Panc1 (cell line): ENCODE measurements around the gene WNT5A. TPM values are rescaled to one million over a fixed set of nuclear protein-coding genes. Genes with fewer than 3 reads are reported as not detected.

Source experiments
- ATAC-seq: fragments of 200-7000 bp; cut with Tn5 transposase; 2 replicates; pipeline ENCODE4 v1.9.1; 2020; ENCODE audit warnings: mild to moderate bottlenecking, moderate library complexity
- BruUV-seq: library from RNA; stranded (reverse); fragments of 400-500 nt; replicated peaks from 2 replicates; lab custom pipeline; 2021; lab: Mats Ljungman, UMichigan
- CTCF ChIA-PET: fragments of 300-600 bp; sonication (Branson Sonifier 250); formaldehyde crosslinking; loops from one replicate; lab custom pipeline; 2022; ENCODE audit warnings: antibody characterized with exemption; lab: Charles Lee
- POLR2A ChIA-PET: fragments of 300-600 bp; sonication (Branson Sonifier 250); formaldehyde crosslinking; loops from one replicate; lab custom pipeline; 2022; ENCODE audit warnings: antibody characterized with exemption; lab: Charles Lee
- DNase-seq: peaks from one replicate; pipeline ENCODE4 v3.0.0-alpha.2; 2010; ENCODE audit warnings: low read depth, low spot score
- H3K27ac ChIP-seq: 2 replicates; pipeline ENCODE4 v1.5.1; 2011; ENCODE audit warnings: mild to moderate bottlenecking, low read length, inconsistent platforms
- H3K27me3 ChIP-seq: fragments of 200-500 bp; sonication (Bioruptor generic); 2 replicates; pipeline ENCODE4 v1.6.0; 2014; ENCODE audit warnings: low read length, inconsistent platforms; ENCODE audit not compliant: control insufficient read depth, insufficient read depth
- H3K36me3 ChIP-seq: fragments of 200-500 bp; sonication (Bioruptor generic); 2 replicates; pipeline ENCODE4 v1.5.1; 2014; ENCODE audit warnings: inconsistent platforms, mild to moderate bottlenecking, low read length, moderate library complexity; ENCODE audit not compliant: control insufficient read depth, insufficient read depth
- H3K4me1 ChIP-seq: 2 replicates; pipeline ENCODE4 v1.5.1; 2011; ENCODE audit warnings: inconsistent platforms, mild to moderate bottlenecking, low read length, moderate library complexity; ENCODE audit not compliant: control insufficient read depth, insufficient read depth
- H3K4me3 ChIP-seq, 2 experiments: 2 replicates each; pipeline ENCODE4 v1.5.1; 2011 to 2012; ENCODE audit warnings: low read depth in 2 of 2, low read length in 2 of 2, mild to moderate bottlenecking in 2 of 2, inconsistent platforms in 1 of 2, moderate library complexity in 1 of 2
- H3K9me3 ChIP-seq: fragments of 200-500 bp; sonication (Bioruptor generic); 2 replicates; pipeline ENCODE4 v1.5.1; 2014; ENCODE audit warnings: low read depth, mild to moderate bottlenecking, inconsistent platforms, low read length, moderate library complexity; ENCODE audit not compliant: control insufficient read depth, insufficient read depth
- CTCF ChIP-seq: fragments of 450-650 bp; IDR thresholded peaks from 2 replicates; pipeline ENCODE4 v1.5.1; 2017; ENCODE audit warnings: mild to moderate bottlenecking
- POLR2AphosphoS5 ChIP-seq: IDR thresholded peaks from 2 replicates; pipeline ENCODE4 v1.6.1; 2012; ENCODE audit warnings: mild to moderate bottlenecking, low read depth, low read length, moderate library complexity
- REST ChIP-seq, 2 experiments: IDR thresholded peaks; 2 replicates each; pipeline ENCODE4 v1.6.1; 2011 to 2012; ENCODE audit warnings: low read depth in 2 of 2, control low read depth in 1 of 2, low read length in 1 of 2, mild to moderate bottlenecking in 1 of 2, moderate library complexity in 1 of 2; ENCODE audit not compliant: insufficient read depth in 1 of 2
- SIN3A ChIP-seq: IDR thresholded peaks from 2 replicates; pipeline ENCODE4 v1.6.1; 2012; ENCODE audit warnings: low read depth, mild to moderate bottlenecking, low read length, moderate library complexity, borderline replicate concordance; ENCODE audit not compliant: insufficient read depth
- TCF7L2 ChIP-seq: IDR thresholded peaks from 2 replicates; pipeline ENCODE4 v1.6.1; 2011; ENCODE audit warnings: mild to moderate bottlenecking, low read depth, low read length, inconsistent platforms
- in situ Hi-C: cut with HindIII; loops from 2 replicates; pipeline ENCODE4 v1.10.0; 2016; ENCODE audit warnings: low sequenced_read_pairs, low pct_unique_long_range_greater_than_20kb
- intact Hi-C: fragments of 100-400 bp; cut with micrococcal nuclease; formaldehyde crosslinking; loops from one replicate; pipeline ENCODE4 v1.10.0; 2022; ENCODE audit not compliant: unreplicated experiment
- total RNA-seq: library from RNA; stranded (reverse); gene quantifications from one replicate; pipeline ENCODE4 v1.2.1, GENCODE V29; 2021; ENCODE audit not compliant: unreplicated experiment

WNT5A gene
- total RNA-seq, 1 experiment from 2014 or later, result 0.54 TPM

- TF ChIP-seq CTCF, result no peak
- TF ChIP-seq POLR2AphosphoS5, result no peak
- no peak for TF ChIP-seq SIN3A
- TF ChIP-seq REST (IDR thresholded peaks at IDR 0.05; ENCODE audit: insufficient read depth in 1 of 2, low read depth in 2 of 2, low read length in 1 of 2), result no peak
- no peak for TF ChIP-seq TCF7L2
- ChIA-PET POLR2A (no interaction called here), CTCF (interaction anchor here (0.7 kb wide), 1 partner anchor 777 kb away, joined by 3 read pairs; no protein-coding TSS in a partner anchor)
- in situ Hi-C loops, result no loop called here
- peaks cover 8% of the 10 kb centered on the region; the same call in 1 of the 2 replicates for H3K27me3 ChIP-seq
- peaks cover 6% of the 10 kb centered on the region; the same call in 1 of the 2 replicates for H3K4me1 ChIP-seq
- ATAC-seq (no peak), DNase-seq (no peak)
- peak overlapping the region in 1 of 2 experiments; percentile 30; a peak in 1 of 4 replicates for H3K4me3 ChIP-seq
- no TSS peak for BruUV-seq
- no peaks in the 10 kb centered on the region for H3K9me3 ChIP-seq
- no peak overlapping the region for H3K27ac ChIP-seq
- H3K36me3 ChIP-seq, result no peaks in the 10 kb centered on the region
- intact Hi-C loops, result loop anchor here (10.0 kb wide), 1 partner anchor 619 kb away; no protein-coding TSS in a partner anchor
Observed at GRCh38 chr3:55484191-55484689, 2.9 kb downstream of the WNT5A start.

GRCh38 chr3:55483196-55484095, 3.7 kb downstream of the WNT5A start:
- no TSS peak for BruUV-seq
- no peak overlapping the region for H3K27ac ChIP-seq
- intact Hi-C loops, result loop anchor here (10.0 kb wide), 1 partner anchor 619 kb away; no protein-coding TSS in a partner anchor
- CTCF ChIA-PET, result no interaction called here
- POLR2A ChIA-PET, result no interaction called here
- H3K4me1 ChIP-seq, result peaks cover 3% of the 10 kb centered on the region; the same call in 1 of the 2 replicates
- H3K9me3 ChIP-seq, result no peaks in the 10 kb centered on the region
- in situ Hi-C loops, result no loop called here
- ATAC-seq (no peak), DNase-seq (no peak)
- no peaks in the 10 kb centered on the region for H3K36me3 ChIP-seq
- TF ChIP-seq REST (IDR thresholded peaks at IDR 0.05; ENCODE audit: insufficient read depth in 1 of 2, low read depth in 2 of 2, low read length in 1 of 2) (no peak), TCF7L2 (no peak), POLR2AphosphoS5 (no peak), CTCF (no peak), SIN3A (no peak)
- H3K4me3 ChIP-seq, result no peak overlapping the region
- H3K27me3 ChIP-seq, result peaks cover 10% of the 10 kb centered on the region
